Stimulated activated naive CD4-positive, alpha-beta T cell (primary cell): Measurements from ENCODE around the gene LPCAT3.
"Not testable (repeated sequence)": the region's sequence is repeated elsewhere in the genome, so short reads cannot be mapped to it uniquely, and the experiment has no call there.

Source experiments
- DNase-seq, 6 experiments: peaks; one replicate each; lab custom pipeline; 2025; lab: John Stamatoyannopoulos, UW

Gene LPCAT3

GRCh38 chr12:7037411-7037810 lies 19.1 kb upstream of the LPCAT3 start:
- DNase-seq, result not testable (repeated sequence)

DNA sequence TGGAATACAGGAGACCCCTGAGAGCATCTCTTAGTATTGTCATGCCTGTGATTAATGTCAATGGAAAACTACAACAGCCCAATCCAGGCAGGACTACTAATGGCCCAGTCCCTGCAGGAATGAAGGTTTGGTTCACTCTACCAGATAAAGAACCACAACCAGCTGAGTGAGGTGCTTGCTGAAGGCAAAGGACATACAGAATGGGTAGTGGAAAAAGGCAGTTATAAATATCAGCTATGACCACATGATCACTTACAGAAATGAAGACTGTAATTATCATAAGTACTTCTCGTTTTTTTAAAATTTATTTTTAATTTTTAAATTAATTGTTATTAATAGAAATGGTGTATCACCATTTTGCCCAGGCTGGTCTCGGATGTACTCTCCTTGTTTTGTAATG lies 17.2 kb upstream of the LPCAT3 start:
- DNase-seq, result no peak

- no peak for DNase-seq
These were observed 16.2 kb upstream of the LPCAT3 start for GRCh38 chr12:7034464-7034863.

DNA sequence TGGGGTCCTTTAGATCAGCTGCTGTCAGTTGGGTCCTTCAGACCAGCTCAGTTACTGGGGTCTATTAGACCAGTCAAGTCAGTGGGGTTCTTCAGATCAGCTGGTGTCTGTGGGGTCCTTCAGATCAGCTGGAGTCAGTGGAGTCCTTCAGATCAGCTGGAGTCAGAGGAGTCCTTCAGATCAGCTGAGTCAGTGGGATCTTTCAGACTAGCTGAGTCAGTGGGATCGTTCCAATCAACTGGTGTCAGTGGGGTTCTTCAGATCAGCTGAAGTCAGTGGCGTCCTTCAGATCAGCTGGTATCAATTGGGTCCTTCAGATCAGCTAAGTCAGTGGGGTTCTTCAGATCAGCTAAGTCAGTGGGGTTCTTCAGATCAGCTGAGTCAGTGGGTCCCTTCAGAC lies 14.7 kb upstream of the LPCAT3 start:
- DNase-seq, result no peak

- no peak for DNase-seq
These were observed 13.0 kb upstream of the LPCAT3 start for GRCh38 chr12:7031306-7031705.

- DNase-seq, result no peak
These were observed 8.6 kb upstream of the LPCAT3 start for GRCh38 chr12:7026854-7027253.

DNA sequence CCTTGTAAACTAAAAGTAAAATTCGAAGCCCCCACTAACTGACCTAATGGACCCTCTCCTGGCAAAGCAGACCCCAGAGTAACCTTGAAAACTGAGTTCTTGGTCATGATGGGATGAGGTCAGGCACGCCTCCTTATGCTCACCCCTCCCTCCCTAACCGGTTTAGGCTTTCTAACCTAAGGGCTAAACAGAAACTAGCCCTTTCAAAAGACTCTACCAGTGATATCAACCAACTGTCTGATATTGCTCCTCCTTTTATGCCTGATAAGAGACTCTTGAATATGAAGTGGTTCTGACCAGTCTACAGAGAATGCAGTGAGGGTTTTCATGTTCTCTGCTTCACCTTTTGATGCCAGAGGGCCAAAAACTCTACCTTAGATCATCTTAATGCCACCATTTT lies 4.8 kb upstream of the LPCAT3 start:
- no peak for DNase-seq

- DNase-seq, result no peak
These were observed 3.7 kb upstream of the LPCAT3 start for GRCh38 chr12:7021956-7022355.

DNA sequence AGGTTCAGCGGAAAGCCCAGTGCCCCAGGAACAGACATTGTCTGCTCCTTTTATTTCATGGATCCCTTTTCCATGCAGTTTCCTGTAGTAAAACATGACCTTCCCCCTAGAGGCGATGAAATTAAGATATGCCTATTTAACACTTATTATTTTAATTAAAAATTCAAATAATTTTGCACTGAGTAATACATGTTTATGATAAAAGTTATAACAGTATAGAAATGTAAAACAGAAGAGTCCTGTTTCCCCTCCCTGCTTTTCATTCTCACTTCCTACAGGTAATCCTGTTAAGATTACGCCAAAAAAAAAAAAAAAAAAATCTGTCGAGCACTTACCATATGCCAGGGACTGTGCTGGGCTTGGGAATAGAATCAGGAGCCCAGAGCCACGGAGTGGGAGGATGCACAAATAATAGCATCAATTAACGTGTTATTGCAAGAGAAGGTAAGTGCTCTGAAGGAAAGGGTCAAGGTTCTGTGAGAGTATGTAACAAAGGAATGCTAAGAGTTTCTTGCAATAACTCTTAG lies 830 bp upstream of the LPCAT3 start:
- DNase-seq, result no peak

GRCh38 chr12:7017870-7018349 lies 366 bp downstream of the LPCAT3 start:
- DNase-seq, result peak in 1 of 6 experiments; percentile 23

GRCh38 chr12:7016958-7017571 lies 1.2 kb downstream of the LPCAT3 start:
- no peak for DNase-seq

DNA sequence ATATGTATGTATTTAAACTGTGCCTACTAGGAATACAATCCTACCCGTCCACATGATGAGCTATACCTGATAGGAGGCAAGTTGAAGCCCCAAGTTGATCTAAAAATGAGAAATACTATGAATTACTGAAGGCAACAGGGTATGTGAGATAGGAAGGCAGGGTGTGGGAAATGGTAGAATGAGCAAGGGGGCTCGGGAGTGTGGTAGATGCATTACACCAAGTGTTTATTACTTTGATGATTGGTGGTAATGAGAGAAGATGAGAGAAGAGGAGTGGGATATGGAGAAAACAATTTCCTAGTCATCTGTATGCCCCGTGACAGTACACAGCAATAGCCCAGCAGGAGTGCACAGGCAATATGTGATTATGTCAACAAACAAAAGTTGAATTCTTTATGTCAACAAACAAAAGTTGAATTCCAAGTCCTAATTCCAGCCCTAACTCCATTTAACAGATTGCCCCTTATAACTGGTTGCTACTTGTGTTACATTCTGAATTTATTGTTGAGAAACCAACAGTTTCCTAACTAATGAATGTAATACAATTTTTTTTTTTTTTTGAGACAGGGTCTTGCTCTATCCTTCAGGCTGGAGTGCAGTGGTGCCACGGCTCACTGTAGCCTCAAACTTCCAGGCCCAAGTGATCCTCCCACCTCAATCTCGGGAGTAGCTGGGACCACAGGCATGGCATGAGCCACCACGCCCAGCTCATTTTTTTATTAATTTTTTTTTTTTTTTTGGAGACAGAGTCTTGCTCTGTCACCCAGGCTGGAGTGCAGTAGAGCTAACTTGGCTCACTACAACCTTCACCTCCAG lies 2.5 kb downstream of the LPCAT3 start:
- DNase-seq, result no peak

- no peak for DNase-seq
These were observed 5.2 kb downstream of the LPCAT3 start for GRCh38 chr12:7013101-7013500.

DNA sequence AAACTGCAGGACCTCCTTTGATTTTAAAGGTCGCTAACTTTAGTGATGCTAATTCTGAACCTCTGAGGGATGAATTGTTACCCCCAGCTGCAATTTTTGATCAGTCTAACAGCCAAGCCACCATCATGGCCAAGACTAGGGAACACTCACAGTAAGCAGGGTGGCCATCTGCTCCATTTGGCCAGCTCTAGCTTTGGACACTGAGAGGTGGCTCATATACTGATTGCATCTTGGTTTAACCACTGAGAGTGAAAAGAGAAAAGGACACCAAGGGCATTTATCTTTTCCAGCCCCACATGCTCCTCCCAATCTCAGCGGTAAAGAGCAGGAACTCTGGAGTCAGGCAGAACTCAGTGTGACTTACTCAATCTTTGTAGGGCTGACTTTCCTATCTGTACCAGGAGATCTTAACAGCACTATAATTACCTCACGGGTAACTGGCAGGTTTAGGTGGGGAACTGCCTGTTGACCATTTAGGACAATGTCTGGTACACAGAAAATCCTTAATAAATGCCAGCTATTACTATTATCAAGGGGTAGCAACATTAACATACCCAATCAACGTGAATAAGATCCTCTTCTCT lies 6.2 kb downstream of the LPCAT3 start:
- no peak for DNase-seq

GRCh38 chr12:7011398-7011797 lies 6.9 kb downstream of the LPCAT3 start:
- DNase-seq, result not testable (repeated sequence)

DNA sequence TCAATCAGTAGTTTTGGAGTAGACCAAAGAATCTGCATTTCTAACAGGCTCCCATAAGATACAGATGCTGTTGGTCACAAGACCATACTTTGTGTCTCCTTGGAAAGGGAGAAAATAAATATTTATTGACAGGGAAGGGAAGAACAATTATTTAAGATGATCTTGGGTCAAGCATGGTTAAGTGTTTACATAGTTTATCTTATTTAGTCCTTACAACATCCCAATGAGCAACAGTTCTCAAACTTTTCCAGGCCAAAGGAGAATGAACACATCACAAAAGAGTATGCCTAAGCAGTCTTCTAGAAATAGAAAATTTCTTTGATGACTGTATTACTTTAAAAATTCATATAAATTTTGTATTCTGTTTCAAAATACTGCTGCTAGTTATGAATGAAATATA lies 8.8 kb downstream of the LPCAT3 start:
- no peak for DNase-seq

GRCh38 chr12:7008864-7009263 lies 9.4 kb downstream of the LPCAT3 start:
- no peak for DNase-seq

- DNase-seq, result no peak
These were observed 11.6 kb downstream of the LPCAT3 start for GRCh38 chr12:7006639-7007038.

- DNase-seq, result no peak
These were observed 13.0 kb downstream of the LPCAT3 start for GRCh38 chr12:7005311-7005710.

- DNase-seq, result no peak
These were observed 13.4 kb downstream of the LPCAT3 start for GRCh38 chr12:7004840-7005239.

DNA sequence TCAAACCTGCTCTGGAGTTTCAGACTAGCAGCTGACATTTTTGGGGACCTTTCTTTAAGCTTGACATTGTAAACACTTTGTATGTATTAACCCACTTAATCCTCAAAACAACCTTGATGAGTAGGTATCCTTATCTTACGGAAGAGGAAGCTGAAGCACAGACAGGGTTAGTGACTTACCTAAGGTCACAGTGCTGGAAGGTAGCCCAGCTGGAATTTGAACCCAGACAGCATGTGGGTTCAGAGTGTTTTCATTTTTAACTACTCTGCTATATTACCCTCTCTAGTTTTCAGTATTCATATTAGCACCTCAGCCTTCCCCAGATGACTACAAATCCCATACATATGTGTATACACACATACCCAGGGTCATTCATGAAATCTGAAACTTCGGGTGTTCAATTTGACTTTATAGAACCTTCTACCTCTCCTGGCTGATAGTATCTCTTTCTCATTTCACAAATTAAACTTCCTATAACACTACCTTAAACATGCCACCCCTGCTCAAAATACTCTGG lies 13.9 kb downstream of the LPCAT3 start:
- no peak for DNase-seq

- DNase-seq, result no peak
These were observed 16.2 kb downstream of the LPCAT3 start for GRCh38 chr12:7001921-7002591.
